Activated CD4-positive, alpha-beta memory T cell treated with anti-CD3 and anti-CD28 coated beads, Interleukin-2, amount 10 ng/mL, durations not matched to agents 7 days and 5 days (primary cell): ENCODE results near the gene GIMAP8. TPM values are rescaled to one million over a fixed set of nuclear protein-coding genes. Genes with fewer than 3 reads are reported as not detected.

Source experiments
- CTCF ChIA-PET: fragments of 350-600 bp; sonication (Branson Sonifier 250); formaldehyde crosslinking; loops from one replicate; lab custom pipeline; 2021; ENCODE audit warnings: antibody characterized with exemption, inconsistent platforms; lab: Charles Lee
- POLR2A ChIA-PET: fragments of 350-600 bp; sonication (Branson Sonifier 250); formaldehyde crosslinking; loops from one replicate; lab custom pipeline; 2021; ENCODE audit warnings: antibody characterized with exemption; lab: Charles Lee
- DNase-seq: peaks from one replicate; pipeline ENCODE4 v3.0.0-alpha.2; 2020
- H3K27ac Mint-ChIP-seq: one replicate; pipeline ENCODE4 v1.8.0; 2021; ENCODE audit warnings: mild to moderate bottlenecking, mixed read lengths
- H3K27me3 Mint-ChIP-seq: one replicate; pipeline ENCODE4 v1.8.0; 2021; ENCODE audit warnings: mixed read lengths
- H3K36me3 Mint-ChIP-seq: one replicate; pipeline ENCODE4 v1.8.0; 2021; ENCODE audit warnings: low read depth, mixed read lengths
- H3K4me1 Mint-ChIP-seq: one replicate; pipeline ENCODE4 v1.8.0; 2021; ENCODE audit warnings: mixed read lengths
- H3K4me3 Mint-ChIP-seq: one replicate; pipeline ENCODE4 v1.8.0; 2021; ENCODE audit warnings: mild to moderate bottlenecking, mixed read lengths
- H3K9me3 Mint-ChIP-seq: one replicate; pipeline ENCODE4 v1.8.0; 2021; ENCODE audit warnings: mixed read lengths
- total RNA-seq, 2 experiments: library from RNA; stranded (reverse); gene quantifications; one replicate each; pipeline ENCODE4 v1.2.3, GENCODE V29; 2021

Gene GIMAP8
- total RNA-seq, 2 experiments from 2014 or later: 25.1 to 26.4 TPM

DNA sequence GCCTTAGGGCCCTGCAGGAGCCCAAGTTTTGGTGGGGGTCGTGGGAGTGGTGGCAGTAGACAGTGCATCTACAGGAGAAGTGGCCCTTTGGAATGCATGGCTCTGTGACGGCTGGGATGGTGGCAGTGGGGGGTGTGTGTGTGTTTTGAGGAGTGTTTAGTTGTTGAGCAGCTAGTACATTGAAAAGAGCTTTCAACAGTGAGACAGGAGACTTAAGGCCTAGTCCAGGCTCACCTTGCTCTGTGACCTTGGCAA is 44.2 kb upstream of the GIMAP8 start:
- peak overlapping the region; percentile 84 for H3K27ac Mint-ChIP-seq
- peaks cover 39% of the 10 kb centered on the region for H3K4me1 Mint-ChIP-seq
- H3K9me3 Mint-ChIP-seq: no peaks in the 10 kb centered on the region
- POLR2A ChIA-PET: interaction anchor here (0.8 to 4.9 kb wide), 27 partner anchors 9 to 653 kb away, joined by 3 to 41 read pairs (median 4); partner anchors contain the start of genes ACTR3C, GIMAP8, LRRC61 and REPIN1
- H3K36me3 Mint-ChIP-seq: peaks cover 24% of the 10 kb centered on the region
- no peaks in the 10 kb centered on the region for H3K27me3 Mint-ChIP-seq
- CTCF ChIA-PET: interaction anchor here (0.9 to 2.9 kb wide), 15 partner anchors 9 to 373 kb away, joined by 3 to 12 read pairs (median 4); partner anchors contain the start of genes ACTR3C, LRRC61 and ZNF775
- H3K4me3 Mint-ChIP-seq: peak overlapping the region; percentile 86
- peak; percentile 30 for DNase-seq

DNA sequence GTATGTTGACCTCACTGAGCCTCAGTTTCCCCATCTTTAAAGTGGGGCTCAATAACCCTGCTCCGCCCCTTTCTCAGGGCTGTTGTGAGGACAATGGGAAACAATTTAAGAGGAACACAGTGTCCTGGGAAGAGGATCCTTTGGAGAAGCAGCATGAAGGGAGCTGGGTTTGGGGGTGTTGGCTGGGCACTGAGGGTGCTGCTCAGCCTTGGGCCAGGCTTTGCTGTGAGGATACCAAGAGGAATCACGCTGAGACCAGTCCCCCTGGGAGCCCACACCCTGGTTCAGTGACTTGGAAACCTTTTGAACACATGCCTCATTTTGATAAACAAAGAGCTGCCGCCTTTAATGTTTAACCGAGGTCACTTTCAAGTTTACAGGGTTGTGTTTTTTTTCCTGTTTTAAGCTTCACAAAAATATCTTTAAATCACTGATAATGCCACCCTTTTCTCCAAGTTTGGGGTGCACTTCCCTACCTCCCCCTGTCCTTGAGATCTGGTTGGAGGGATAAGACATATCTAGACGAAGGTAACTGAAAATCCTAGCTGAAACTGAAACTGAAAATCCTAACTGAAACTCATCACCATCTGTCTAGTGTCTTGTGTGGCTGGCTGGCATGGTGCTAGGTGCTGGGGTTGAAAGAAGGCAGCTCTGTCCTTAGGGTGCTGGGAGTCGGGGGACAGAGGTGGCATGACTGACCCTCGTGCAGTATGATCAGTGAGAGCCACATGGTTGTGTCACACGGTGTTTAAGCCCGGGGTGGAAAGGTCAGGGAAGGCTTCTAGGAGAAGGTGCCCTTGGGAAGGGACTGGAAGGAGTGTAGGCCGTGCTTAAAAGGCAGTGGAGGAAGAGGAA is 43.6 kb upstream of the GIMAP8 start:
- Mint-ChIP-seq H3K9me3 (no peaks in the 10 kb centered on the region), H3K27me3 (no peaks in the 10 kb centered on the region), H3K27ac (peak overlapping the region; percentile 84), H3K4me1 (peaks cover 39% of the 10 kb centered on the region), H3K36me3 (peaks cover 25% of the 10 kb centered on the region), H3K4me3 (peak overlapping the region; percentile 86)
- CTCF ChIA-PET: interaction anchor here (0.8 to 2.9 kb wide), 17 partner anchors 10 to 372 kb away, joined by 3 to 12 read pairs (median 4); partner anchors contain the start of genes GIMAP1 and REPIN1
- POLR2A ChIA-PET: interaction anchor here (0.8 to 4.9 kb wide), 24 partner anchors 10 to 652 kb away, joined by 3 to 41 read pairs (median 4); partner anchors contain the start of genes ACTR3C, GIMAP7, GIMAP8 and LRRC61
- peak; percentile 58 for DNase-seq

DNA sequence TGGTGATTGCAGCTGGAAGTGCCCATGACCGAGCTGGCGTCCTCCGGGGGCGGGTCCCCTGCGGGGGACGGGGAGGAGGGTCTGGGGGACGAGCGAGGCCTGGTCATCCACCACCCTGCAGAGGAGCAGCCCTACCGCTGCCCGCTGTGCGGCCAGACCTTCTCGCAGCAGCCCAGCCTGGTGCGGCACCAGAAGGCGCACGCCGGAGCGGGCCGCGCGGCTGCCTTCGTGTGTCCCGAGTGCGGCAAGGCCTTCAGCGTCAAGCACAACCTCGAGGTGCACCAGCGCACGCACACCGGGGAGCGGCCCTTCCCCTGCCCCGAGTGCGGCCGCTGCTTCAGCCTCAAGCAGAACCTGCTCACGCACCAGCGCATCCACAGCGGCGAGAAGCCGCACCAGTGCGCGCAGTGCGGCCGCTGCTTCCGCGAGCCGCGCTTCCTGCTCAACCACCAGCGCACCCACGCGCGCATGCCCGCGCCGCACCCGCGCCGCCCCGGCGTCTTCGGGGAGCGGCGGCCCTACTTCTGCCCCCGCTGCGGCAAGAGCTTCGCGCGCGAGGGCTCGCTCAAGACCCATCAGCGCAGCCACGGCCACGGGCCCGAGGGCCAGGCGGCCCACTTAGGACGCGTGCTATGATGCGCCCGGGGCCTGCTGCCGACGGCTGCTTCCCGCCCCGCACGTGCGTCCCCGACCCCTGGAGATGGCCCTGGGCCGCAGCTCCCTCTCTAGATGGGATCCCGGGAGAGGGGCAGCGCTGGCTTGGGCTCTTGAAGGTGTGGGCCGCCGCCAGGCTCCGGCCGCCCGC is 42.6 kb upstream of the GIMAP8 start:
- H3K27me3 Mint-ChIP-seq: no peaks in the 10 kb centered on the region
- POLR2A ChIA-PET: interaction anchor here (0.8 to 4.9 kb wide), 15 partner anchors 10 to 330 kb away, joined by 3 to 41 read pairs (median 6); partner anchors contain the start of genes ACTR3C, GIMAP7, GIMAP8 and LRRC61
- H3K36me3 Mint-ChIP-seq: peaks cover 27% of the 10 kb centered on the region
- no peak for DNase-seq
- no peaks in the 10 kb centered on the region for H3K9me3 Mint-ChIP-seq
- no peak overlapping the region for H3K27ac Mint-ChIP-seq
- H3K4me3 Mint-ChIP-seq: no peak overlapping the region
- H3K4me1 Mint-ChIP-seq: peaks cover 37% of the 10 kb centered on the region
- CTCF ChIA-PET: interaction anchor here (1.0 to 2.3 kb wide), 6 partner anchors 10 to 371 kb away, joined by 4 to 8 read pairs (median 4); partner anchors contain the start of gene REPIN1

DNA sequence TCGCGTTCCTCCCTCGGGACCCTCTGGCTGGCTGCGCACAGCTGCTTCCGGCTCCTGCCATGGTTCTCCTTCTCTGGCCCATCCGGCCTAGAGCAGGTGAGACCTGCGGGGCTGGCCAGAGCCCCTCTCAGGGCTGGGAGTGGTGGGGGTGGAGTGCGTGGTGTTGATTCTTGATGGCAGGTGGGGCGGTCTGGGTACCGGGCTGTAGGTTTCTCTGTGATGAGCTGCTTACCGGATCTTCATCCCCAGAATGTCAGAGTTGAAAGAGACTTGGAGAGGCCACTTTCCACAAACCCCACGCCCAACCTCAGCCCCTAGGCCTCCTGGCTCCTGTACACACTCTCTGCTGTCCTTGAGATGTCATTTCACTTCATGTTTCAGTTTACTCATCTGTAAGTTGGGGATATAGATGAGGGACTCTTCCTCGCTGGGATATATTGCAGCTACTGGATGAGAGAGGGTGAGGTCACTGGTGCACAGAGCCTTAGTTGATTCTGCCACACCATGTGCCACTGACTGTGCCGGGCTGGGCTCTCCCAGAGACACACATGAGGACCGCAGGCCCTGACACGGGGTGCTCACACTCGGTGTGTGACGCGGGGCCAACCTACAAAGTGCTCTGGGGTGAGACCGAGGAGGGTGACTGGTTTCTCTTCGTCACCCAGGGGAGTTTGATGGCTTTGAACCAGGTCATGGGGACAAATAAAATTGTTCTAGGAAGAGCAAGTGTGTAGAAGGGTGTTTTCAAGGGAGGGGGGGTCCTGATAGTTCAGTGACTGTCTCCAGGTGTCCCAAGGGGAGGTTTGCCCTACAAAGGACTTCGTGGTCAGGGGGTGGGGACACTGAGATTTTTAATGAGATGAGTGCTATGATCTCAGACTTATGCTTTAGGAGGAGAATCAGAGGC is 41.8 kb upstream of the GIMAP8 start:
- no peak for DNase-seq
- Mint-ChIP-seq H3K27me3 (no peaks in the 10 kb centered on the region), H3K36me3 (peaks cover 27% of the 10 kb centered on the region), H3K9me3 (no peaks in the 10 kb centered on the region), H3K4me3 (no peak overlapping the region), H3K27ac (peak overlapping the region; percentile 52), H3K4me1 (peaks cover 33% of the 10 kb centered on the region)
- ChIA-PET CTCF (interaction anchor here (0.9 to 2.3 kb wide), 3 partner anchors 9 to 370 kb away, joined by 3 to 5 read pairs (median 3); no protein-coding TSS in a partner anchor), POLR2A (interaction anchor here (3.2 to 4.9 kb wide), 2 partner anchors 28 to 39 kb away, joined by 14 to 41 read pairs; partner anchors contain the start of gene REPIN1)

DNA sequence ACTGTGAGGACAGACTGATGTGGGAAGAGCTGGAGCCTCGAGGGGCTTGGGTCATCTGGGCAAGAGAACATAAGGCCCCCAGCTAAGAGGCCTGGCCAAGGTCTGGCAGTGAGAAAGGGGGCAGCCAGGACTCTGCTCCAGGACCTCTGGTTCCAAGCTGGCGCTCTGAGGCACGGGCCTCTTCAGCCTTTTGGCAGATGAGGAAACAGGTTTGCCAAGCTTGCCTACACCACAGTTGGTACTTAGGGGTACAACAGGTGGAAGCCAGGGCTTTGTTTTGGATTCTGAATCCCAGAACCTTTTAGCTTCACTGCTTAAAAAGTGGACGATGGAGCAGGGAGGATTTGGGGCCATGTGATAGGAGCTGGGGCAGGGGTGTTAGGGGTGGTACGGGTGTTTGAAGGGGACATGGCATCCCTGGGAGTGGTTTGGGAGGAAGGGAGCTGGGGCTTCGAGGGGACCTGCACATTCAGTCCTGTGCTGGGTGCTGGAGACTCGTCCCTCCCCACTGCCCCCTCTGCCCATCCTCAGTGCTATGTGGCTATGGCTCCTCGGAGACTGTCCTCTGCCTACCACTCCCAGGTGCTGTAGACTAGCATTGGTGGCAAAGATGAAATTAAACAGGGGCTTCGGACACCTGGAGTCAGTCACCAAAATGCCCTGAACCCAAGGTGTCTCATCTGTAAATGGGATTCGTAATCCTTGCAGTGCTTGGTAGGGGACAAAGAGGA is 41.0 kb upstream of the GIMAP8 start:
- POLR2A ChIA-PET: no interaction called here
- Mint-ChIP-seq H3K4me3 (no peak overlapping the region), H3K27me3 (no peaks in the 10 kb centered on the region), H3K4me1 (peaks cover 25% of the 10 kb centered on the region), H3K36me3 (peaks cover 27% of the 10 kb centered on the region), H3K27ac (peak overlapping the region; percentile 40), H3K9me3 (no peaks in the 10 kb centered on the region)
- CTCF ChIA-PET: interaction anchor here (0.9 to 2.3 kb wide), 4 partner anchors 8 to 369 kb away, joined by 3 to 5 read pairs (median 4); no protein-coding TSS in a partner anchor
- DNase-seq: no peak

DNA sequence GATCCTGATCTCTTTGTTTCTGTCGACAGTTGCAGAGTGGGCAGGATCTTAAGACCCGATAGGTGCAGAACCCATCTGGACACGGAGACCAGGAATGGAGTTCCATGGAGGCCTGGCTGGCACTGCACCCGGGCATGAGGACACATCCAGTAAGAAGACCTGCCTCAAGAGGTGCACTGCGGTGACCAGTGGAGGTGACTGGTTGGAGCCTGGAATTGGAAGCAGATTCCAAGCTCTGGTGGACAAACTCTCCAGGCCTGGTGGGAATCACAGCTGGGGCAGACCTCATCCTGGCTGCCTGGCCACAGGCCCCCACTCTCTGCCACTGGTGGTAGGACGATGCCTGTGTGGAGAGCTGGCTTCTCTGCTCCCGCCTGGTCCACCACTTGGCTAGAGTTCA is 40.3 kb upstream of the GIMAP8 start:
- no peak overlapping the region for H3K4me3 Mint-ChIP-seq
- peaks cover 27% of the 10 kb centered on the region for H3K36me3 Mint-ChIP-seq
- DNase-seq: no peak
- ChIA-PET CTCF (interaction anchor here (1.5 kb wide), 2 partner anchors 41 to 54 kb away, joined by 3 to 5 read pairs; no protein-coding TSS in a partner anchor), POLR2A (no interaction called here)
- no peaks in the 10 kb centered on the region for H3K27me3 Mint-ChIP-seq
- no peaks in the 10 kb centered on the region for H3K9me3 Mint-ChIP-seq
- no peak overlapping the region for H3K27ac Mint-ChIP-seq
- H3K4me1 Mint-ChIP-seq: peaks cover 23% of the 10 kb centered on the region

DNA sequence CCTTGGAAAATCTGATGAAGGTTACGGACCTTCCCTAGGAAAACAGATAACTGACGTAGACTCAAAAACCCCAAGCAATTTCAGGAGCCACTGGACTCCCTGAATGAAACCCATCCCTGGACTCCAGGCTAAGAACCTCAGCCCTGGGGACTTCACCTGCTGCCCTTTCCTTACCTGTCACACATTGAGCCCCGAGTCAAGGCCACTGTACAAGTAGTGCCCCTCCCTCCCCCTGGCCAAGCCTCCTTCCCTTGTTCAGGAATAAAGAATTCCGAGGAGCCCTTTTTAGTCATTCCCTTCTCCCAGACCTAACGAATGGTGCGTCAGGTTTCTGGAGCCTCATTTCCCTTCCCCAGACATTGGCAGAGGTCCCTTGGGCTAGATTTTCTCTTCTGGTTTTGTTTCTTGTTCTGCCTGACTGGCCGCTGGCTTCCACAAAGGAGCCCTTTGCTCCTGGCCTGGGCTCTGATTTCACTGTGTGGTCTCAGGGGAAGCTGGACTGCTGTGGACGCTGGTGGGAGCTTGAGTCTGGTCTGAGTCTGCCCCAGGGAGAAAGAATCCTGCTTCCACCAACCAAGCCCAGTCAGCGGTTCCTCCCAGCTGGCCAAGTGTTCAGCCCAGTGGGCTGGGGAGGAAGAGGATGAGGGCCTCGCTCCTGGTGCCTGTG is 39.6 kb upstream of the GIMAP8 start:
- Mint-ChIP-seq H3K4me3 (no peak overlapping the region), H3K36me3 (peaks cover 27% of the 10 kb centered on the region), H3K9me3 (no peaks in the 10 kb centered on the region), H3K4me1 (peaks cover 20% of the 10 kb centered on the region), H3K27me3 (no peaks in the 10 kb centered on the region), H3K27ac (no peak overlapping the region)
- DNase-seq: no peak
- ChIA-PET POLR2A (no interaction called here), CTCF (interaction anchor here (1.5 kb wide), 1 partner anchor 55 kb away, joined by 5 read pairs; no protein-coding TSS in a partner anchor)

DNA sequence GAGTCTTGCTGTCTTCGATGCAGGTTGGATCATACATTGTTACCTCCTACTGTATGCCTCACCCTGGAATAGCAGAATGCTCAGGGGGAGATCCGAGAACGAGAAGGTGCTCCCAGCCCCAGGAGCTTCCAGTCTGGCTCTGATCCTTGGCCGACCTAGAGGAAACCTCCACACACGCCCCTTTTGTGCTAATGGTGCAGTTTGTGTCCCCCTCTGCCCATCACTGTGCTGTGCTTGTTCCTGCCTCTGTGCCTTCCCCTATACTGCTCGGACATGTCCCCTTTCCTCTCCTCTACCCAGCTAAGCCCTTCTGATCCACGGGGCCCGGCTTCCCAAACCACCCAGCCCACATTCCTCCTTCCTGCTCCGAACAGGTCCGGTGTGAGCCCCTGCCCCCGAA is 38.8 kb upstream of the GIMAP8 start:
- Mint-ChIP-seq H3K27ac (no peak overlapping the region), H3K4me3 (no peak overlapping the region), H3K9me3 (no peaks in the 10 kb centered on the region), H3K4me1 (peaks cover 14% of the 10 kb centered on the region), H3K36me3 (peaks cover 22% of the 10 kb centered on the region), H3K27me3 (no peaks in the 10 kb centered on the region)
- no peak for DNase-seq
- CTCF ChIA-PET: no interaction called here
- POLR2A ChIA-PET: no interaction called here

DNA sequence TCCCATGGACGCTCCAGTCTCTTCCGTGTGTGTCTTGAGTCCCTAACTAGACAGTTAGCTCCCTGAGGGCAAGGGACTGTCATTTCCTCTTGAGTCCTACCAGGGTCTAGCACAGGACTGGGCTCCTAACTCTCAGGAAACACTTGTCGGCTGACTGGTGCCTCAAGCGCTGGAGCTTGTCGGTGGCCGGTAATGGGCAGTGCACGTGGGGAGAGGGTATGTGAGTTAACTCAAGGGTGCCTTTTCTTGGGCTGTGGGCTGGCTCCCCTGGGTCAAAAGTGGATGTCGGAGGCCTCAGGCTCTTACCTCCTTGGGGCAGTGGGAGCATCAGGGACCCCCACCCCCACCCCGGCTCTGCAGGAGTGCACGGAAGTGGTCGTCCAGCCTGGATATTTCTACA is 38.4 kb upstream of the GIMAP8 start:
- H3K36me3 Mint-ChIP-seq: peaks cover 20% of the 10 kb centered on the region
- H3K9me3 Mint-ChIP-seq: no peaks in the 10 kb centered on the region
- ChIA-PET CTCF (no interaction called here), POLR2A (no interaction called here)
- H3K27me3 Mint-ChIP-seq: no peaks in the 10 kb centered on the region
- H3K4me1 Mint-ChIP-seq: peaks cover 10% of the 10 kb centered on the region
- DNase-seq: no peak
- no peak overlapping the region for H3K4me3 Mint-ChIP-seq
- H3K27ac Mint-ChIP-seq: no peak overlapping the region

DNA sequence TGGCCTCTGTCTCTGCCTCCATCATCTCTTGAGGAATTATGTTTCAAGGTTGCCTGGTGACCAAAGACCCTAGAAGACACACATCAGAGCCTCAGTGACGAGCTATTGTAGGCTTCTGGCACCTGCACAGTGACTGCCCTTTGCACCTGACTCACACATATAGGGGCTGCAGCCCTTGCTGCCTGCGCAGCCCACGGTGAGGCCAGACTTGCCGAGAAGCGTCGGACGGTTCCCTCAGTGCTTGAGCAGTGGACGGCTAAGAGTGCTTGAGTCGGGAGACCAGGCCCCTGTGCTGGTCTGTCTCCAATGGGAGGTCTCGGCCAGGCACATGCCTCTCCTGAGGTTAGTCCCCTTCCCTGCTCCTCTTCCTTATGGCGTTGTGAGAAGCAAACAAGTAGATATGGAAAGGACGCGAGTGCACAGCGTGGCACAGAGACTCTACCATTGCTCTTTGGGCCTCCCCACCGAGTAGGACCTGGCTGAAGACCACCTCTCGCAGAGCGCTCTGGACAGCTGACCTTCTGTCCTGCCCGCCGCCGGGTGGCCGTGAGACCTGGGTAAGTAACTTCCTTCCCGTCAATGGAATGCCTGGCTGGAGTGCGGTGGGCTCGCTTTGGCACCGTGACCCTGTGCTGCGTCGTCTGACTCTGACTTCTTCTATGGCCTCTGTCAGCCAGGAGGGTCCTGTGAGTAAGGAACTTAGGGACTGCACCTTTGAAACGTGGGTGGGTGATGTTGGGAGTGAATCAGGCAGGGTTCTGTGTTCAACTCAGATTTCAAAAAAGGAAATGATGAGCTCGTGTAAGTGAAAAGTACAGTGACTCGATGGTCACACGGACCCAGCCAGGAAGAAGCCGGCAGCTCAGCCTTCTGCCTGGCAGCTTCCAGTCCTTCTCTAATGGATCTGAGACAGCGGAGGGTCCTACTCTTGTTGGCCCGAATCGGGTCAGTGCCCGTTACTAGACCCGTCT is 37.6 kb upstream of the GIMAP8 start:
- H3K4me1 Mint-ChIP-seq: peaks cover 7% of the 10 kb centered on the region
- no peak for DNase-seq
- H3K4me3 Mint-ChIP-seq: no peak overlapping the region
- POLR2A ChIA-PET: interaction anchor here (1.2 kb wide), 1 partner anchor 34 kb away, joined by 3 read pairs; no protein-coding TSS in a partner anchor
- no peaks in the 10 kb centered on the region for H3K9me3 Mint-ChIP-seq
- H3K27me3 Mint-ChIP-seq: no peaks in the 10 kb centered on the region
- H3K27ac Mint-ChIP-seq: no peak overlapping the region
- CTCF ChIA-PET: no interaction called here
- H3K36me3 Mint-ChIP-seq: peaks cover 18% of the 10 kb centered on the region
